Lung (tissue), 12 donors: ENCODE results near the gene ABCB8. TPM values are rescaled to one million over a fixed set of nuclear protein-coding genes. Genes with fewer than 3 reads are reported as not detected.
"Not testable (repeated sequence)": the region's sequence is repeated elsewhere in the genome, so short reads cannot be mapped to it uniquely, and the experiment has no call there.

Experiments used
- ATAC-seq: fragments of 200-7000 bp; cut with Tn5 transposase; one replicate; pipeline ENCODE4 v1.9.1; 2020; ENCODE audit warnings: moderate number of reproducible peaks; ENCODE audit not compliant: insufficient read depth, low FRiP score
- DNase-seq, 3 donors: peaks; one replicate each; pipeline ENCODE4 v3.0.0-alpha.2; 2013 to 2017
- H3K27ac ChIP-seq, 2 donors: one replicate each; pipeline ENCODE4 v1.5.1; 2013; ENCODE audit warnings: mild to moderate bottlenecking in 2 of 2, moderate library complexity in 2 of 2, control low read depth in 1 of 2, inconsistent platforms in 1 of 2, low read depth in 1 of 2, low read length in 1 of 2
- H3K27me3 ChIP-seq, 3 donors: one replicate each; pipeline ENCODE4 v1.5.1; 2013; ENCODE audit warnings: low read length in 2 of 3; ENCODE audit not compliant: control insufficient read depth in 3 of 3, insufficient read depth in 3 of 3
- H3K36me3 ChIP-seq, 4 donors: one replicate each; pipeline ENCODE4 v1.5.1; 2013; ENCODE audit warnings: low read length in 4 of 4, mild to moderate bottlenecking in 1 of 4, moderate library complexity in 1 of 4; ENCODE audit not compliant: control insufficient read depth in 4 of 4, insufficient read depth in 4 of 4
- H3K4me1 ChIP-seq, 5 donors: one replicate each; pipeline ENCODE4 v1.5.1; 2013; ENCODE audit warnings: low read length in 5 of 5, mild to moderate bottlenecking in 2 of 5, moderate library complexity in 1 of 5; ENCODE audit not compliant: control insufficient read depth in 5 of 5, insufficient read depth in 5 of 5
- H3K4me3 ChIP-seq: one replicate; pipeline ENCODE4 v1.5.1; 2013; ENCODE audit warnings: mild to moderate bottlenecking, control low read depth, moderate library complexity
- H3K9ac ChIP-seq, 2 donors: one replicate each; pipeline ENCODE4 v1.5.1; 2013; ENCODE audit warnings: low read length in 2 of 2, control low read depth in 1 of 2; ENCODE audit not compliant: insufficient read depth in 1 of 2
- H3K9me3 ChIP-seq, 4 donors: one replicate each; pipeline ENCODE4 v1.5.1; 2013; ENCODE audit warnings: low read length in 3 of 4, mild to moderate bottlenecking in 1 of 4, moderate library complexity in 1 of 4; ENCODE audit not compliant: control insufficient read depth in 4 of 4, insufficient read depth in 3 of 4
- WGBS, 2 donors: extraction: QIAGEN DNeasy Blood & Tissue Kit; methylation state at CpG; one replicate each; pipeline ENCODE4 v1.1.7; 2013; 5-methylcytosine and 5-hydroxymethylcytosine counted together
- polyA plus RNA-seq, 2 donors: library from polyadenylated mRNA; stranded (reverse); fragments of 200-250 nt; gene quantifications; one replicate each; pipeline ENCODE4 v1.2.1, GENCODE V29; 2013
- total RNA-seq, 2 donors: library from RNA; depleted of rRNA in 1 of 2; stranded (reverse); fragments of >200 nt in 1 of 2; gene quantifications; one replicate each; pipeline ENCODE4 v1.2.1, GENCODE V29; 2014 to 2021
- TF ChIP-seq, protein P1 (sequence below): IDR thresholded peaks from 2 replicates; pipeline ENCODE4 v1.5.1; 2012; ENCODE audit warnings: mild to moderate bottlenecking; ENCODE audit errors: control extremely low read depth, extremely low read depth
- donor health status: control.
- donor health status: control.
- donor health status: Bipolar disorder and iron deficiency.
- donor health status: healthy.
- donor health status: DM: yes; HTN: yes; CAD: no.

ABCB8 gene
- total and polyA plus RNA-seq, 4 donors = 21.8 to 61.5 (median 28.8) TPM

DNA sequence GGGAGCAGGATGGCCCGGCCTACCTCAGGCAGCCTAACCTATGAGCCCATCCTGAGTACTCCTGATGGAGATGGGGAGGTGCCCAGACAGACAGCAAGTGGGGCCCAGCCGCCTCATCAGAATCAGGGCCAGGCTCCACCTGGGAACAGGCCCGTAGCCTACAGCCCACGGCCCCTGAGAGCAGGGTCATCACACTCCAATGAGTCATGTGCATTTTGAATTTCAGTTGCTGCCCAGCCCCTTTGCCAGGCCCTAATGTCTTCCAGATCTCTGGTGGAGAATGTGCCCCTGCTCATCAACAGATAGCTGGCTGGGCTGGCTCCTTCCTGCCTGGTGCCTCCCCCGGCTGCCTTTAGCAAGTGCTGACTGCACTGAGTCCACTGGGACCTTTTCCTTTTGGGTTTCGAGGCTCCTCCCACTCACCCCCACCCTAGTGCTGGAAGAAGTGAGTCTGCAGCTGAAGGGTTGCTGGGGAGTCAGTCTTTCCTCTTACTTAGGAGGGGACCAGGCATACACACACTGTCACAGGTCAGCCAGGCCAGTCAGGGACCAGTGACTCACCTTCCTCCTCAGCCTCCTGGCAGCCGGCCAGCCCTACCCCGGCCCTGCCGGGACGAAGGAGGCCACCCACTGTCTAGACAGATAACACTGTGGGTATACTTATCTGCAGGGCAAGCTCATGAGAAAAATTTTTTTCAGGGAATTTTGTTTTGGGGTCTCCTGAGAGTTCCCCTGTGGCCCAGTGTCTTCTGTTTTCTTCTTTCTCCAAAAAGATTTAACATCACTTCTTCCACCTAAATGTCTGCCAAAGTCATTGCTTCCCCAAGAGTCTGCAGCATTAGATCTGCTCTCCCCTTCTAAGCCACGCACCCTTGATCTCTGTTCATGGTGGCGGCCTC, 10.9 kb downstream of the ABCB8 start:
- TF ChIP-seq, protein P1, sequence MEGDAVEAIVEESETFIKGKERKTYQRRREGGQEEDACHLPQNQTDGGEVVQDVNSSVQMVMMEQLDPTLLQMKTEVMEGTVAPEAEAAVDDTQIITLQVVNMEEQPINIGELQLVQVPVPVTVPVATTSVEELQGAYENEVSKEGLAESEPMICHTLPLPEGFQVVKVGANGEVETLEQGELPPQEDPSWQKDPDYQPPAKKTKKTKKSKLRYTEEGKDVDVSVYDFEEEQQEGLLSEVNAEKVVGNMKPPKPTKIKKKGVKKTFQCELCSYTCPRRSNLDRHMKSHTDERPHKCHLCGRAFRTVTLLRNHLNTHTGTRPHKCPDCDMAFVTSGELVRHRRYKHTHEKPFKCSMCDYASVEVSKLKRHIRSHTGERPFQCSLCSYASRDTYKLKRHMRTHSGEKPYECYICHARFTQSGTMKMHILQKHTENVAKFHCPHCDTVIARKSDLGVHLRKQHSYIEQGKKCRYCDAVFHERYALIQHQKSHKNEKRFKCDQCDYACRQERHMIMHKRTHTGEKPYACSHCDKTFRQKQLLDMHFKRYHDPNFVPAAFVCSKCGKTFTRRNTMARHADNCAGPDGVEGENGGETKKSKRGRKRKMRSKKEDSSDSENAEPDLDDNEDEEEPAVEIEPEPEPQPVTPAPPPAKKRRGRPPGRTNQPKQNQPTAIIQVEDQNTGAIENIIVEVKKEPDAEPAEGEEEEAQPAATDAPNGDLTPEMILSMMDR = no peak
- ATAC-seq (peak; percentile 65), DNase-seq (peak in 2 of 3 donors; percentile 21 to 48)
- Histone ChIP-seq H3K27me3 (no peaks in the 10 kb centered on the region), H3K4me1 (peaks cover 0 to 8% (median 0%) of the 10 kb centered on the region in 5 donors), H3K36me3 (peaks cover 0 to 33% (median 5%) of the 10 kb centered on the region in 4 donors), H3K27ac (peak overlapping the region; percentile 16 to 50), H3K9me3 (peaks cover 0 to 2% (median 0%) of the 10 kb centered on the region in 4 donors), H3K4me3 (no peak overlapping the region), H3K9ac (no peak overlapping the region)
- 48 to 52% methylated on average over 12 of the region's 12 CpGs for WGBS, 2 donors

DNA sequence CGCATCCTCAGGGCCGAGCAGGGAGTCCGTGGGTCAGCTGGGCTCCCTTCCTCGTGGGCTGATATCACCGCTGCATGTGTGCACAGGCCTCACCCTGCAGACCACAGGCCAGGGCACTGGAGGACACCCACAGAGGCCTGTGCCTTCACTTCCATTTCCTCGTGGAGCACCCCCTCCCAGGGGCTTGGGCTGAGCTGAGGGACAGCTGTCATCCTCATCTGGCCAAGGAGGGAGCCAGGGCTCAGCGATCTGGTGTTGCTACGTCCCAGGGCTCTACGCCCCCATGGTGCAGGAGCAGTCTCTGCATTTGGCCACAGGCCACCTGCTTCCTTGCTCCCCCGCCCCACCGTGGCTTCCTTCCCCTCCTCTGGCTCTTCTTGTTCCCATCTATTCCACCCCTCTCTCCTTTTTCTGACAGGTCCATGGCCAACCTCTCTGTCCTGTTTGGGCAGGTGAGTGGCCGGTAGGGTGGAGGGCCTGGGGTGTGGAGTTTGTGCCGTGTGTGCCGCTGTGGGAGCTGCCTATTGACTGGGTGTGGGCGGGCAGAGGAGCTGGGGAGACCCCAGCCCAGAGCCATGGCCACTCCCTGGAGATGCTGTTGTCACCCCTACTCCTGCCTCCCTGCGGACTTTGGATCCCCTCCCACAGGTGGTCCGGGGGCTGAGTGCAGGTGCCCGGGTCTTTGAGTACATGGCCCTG, 11.7 kb downstream of the ABCB8 start:
- WGBS, 2 donors = 63 to 71% methylated on average over 17 to 18 of the region's 18 CpGs
- TF ChIP-seq, protein P1 = no peak
- Histone ChIP-seq H3K4me1 (peaks cover 0 to 8% (median 0%) of the 10 kb centered on the region in 5 donors), H3K9ac (no peak overlapping the region), H3K4me3 (no peak overlapping the region), H3K36me3 (peaks cover 0 to 28% (median 5%) of the 10 kb centered on the region in 4 donors), H3K27me3 (no peaks in the 10 kb centered on the region), H3K27ac (no peak overlapping the region), H3K9me3 (peaks cover 0 to 2% (median 0%) of the 10 kb centered on the region in 4 donors)
- ATAC-seq (no peak), DNase-seq (no peak)

DNA sequence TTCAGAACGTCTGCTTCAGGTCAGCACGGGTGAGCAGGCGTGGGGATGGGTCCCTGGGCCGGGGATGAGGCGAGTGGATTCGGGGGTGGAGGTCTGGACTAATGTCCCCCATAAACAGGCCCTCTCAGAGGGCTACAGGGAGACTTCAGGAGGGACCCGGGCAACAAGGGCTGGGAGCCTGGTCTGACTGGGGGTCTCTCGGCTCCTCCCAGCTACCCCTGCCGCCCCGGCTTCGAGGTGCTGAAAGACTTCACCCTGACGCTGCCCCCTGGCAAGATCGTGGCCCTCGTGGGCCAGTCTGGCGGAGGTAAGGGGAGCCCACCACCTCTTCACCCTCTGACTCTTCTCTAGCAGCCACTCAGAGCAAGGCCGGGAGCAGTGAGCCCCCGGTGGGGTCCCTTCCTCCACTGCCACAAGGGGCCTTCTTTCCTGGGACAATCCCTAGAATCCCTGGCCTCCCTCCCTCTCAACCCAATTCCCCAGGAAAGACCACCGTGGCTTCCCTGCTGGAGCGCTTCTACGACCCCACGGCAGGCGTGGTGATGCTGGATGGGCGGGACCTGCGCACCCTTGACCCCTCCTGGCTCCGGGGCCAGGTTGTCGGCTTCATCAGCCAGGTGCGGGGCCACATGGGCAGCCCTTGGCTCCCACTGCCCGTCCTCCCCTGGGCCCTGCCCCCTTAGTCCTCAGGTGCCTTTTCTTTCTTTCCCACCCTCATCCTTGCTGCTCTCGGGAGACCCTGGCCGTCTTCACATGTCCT, 12.5 kb downstream of the ABCB8 start:
- Histone ChIP-seq H3K4me1 (peaks cover 0 to 8% (median 0%) of the 10 kb centered on the region in 5 donors), H3K9ac (no peak overlapping the region), H3K4me3 (no peak overlapping the region), H3K27ac (no peak overlapping the region), H3K36me3 (peaks cover 0 to 22% (median 2%) of the 10 kb centered on the region in 4 donors), H3K27me3 (no peaks in the 10 kb centered on the region), H3K9me3 (peaks cover 0 to 2% (median 0%) of the 10 kb centered on the region in 4 donors)
- ATAC-seq (no peak), DNase-seq (no peak)
- 94 to 95% methylated on average over 30 of the region's 30 CpGs for WGBS, 2 donors
- TF ChIP-seq, protein P1 = no peak

DNA sequence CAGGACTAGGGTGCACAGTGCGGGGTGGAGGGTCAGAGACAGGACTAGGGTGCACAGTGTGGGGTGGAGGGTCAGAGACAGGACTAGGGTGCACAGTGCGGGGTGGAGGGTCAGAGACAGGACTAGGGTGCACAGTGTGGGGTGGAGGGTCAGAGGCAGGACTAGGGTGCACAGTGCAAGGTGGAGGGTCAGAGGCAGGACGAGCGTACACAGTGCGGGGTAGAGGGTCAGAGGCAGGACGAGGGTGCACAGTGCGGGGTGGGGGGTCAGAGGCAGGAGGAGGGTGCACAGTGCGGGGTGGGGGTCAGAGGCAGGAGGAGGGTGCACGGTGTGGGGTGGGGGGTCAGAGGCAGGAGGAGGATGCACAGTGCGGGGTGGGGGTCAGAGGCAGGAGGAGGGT, 15.2 kb downstream of the ABCB8 start:
- not testable (repeated sequence) for H3K9me3 ChIP-seq, H3K27ac ChIP-seq, H3K27me3 ChIP-seq, H3K4me3 ChIP-seq, ATAC-seq, DNase-seq, H3K9ac ChIP-seq
- peaks cover 0 to 12% (median 3%) of the 10 kb centered on the region in 4 donors for H3K36me3 ChIP-seq
- H3K4me1 ChIP-seq = peaks cover 0 to 34% (median 7%) of the 10 kb centered on the region in 5 donors
- WGBS, 2 donors = 89% methylated on average over 10 of the region's 10 CpGs
